GM19239 (cell line): ENCODE measurements around the gene OVCH1.
A peak's percentile ranks its signal among the peaks of the same experiment; 100 is the strongest.
"Not testable (repeated sequence)": the region's sequence is repeated elsewhere in the genome, so short reads cannot be mapped to it uniquely, and the experiment has no call there.

Experiments used
- DNase-seq: peaks from one replicate; pipeline ENCODE4 v3.0.0; 2011; ENCODE audit warnings: low spot score; ENCODE audit not compliant: insufficient read length
- FAIRE-seq: peaks from 2 replicates; lab custom pipeline; 2011; peaks lifted over from hg19 to GRCh38; lab: Jason Lieb, UNC

OVCH1 gene

DNA sequence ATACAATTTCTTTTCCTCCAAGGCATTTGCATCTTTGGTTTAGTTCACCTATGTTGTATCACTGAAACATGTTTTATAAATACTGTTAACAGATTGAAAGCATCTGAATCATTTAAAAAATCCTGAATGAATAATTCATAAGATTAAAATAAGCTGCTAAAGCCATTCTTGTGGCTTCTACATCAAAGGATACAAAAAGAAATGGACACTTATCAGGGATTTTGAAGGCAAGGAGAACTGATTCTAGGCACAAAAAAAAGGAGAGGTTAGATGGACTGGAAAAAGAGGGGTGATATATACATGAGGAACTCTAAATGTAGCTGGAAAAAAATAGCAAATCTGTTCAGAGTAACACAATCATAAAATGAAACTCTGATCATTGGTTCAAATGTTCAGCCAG is 5.8 kb upstream of the OVCH1 start:
- FAIRE-seq (no peak), DNase-seq (no peak)

DNA sequence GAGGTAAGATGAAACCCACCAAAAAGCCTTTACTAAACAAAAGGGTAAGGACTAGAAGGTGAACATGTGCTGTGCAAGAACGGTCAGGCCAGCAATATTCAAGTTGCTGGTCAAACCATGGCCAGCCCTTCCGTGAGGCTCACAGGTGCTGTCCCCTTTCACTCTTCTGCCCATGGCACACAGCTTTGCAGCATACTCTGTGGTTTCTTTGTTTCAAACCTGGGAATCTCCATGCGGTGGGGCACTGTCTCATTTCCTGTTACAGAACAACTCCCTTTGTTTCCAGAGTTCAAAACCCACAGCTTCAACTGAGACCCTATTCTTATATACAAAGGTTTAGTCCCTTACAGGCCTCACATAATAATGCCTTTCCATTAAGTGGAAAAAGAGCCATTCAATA is 1.7 kb upstream of the OVCH1 start:
- DNase-seq (no peak), FAIRE-seq (no peak)

DNA sequence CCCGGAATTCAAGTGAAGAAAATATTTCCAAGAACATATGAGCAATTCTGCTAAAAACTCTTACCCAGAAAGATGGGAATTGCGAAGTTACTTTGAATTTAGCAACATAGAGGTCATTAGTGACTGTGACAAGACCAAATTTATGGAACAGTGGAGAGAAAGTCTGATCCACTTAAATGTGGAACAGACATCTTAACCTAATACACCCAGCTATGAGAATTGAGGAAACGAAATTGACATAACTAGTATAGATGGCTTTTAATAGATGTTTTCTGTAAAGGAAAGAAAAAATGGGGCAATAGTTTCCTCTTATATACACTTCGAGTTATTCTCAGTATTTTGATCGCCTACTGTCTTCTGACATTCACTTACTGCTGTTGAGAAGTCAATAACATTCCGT is 4.6 kb downstream of the OVCH1 start:
- no peak for DNase-seq
- no peak for FAIRE-seq

DNA sequence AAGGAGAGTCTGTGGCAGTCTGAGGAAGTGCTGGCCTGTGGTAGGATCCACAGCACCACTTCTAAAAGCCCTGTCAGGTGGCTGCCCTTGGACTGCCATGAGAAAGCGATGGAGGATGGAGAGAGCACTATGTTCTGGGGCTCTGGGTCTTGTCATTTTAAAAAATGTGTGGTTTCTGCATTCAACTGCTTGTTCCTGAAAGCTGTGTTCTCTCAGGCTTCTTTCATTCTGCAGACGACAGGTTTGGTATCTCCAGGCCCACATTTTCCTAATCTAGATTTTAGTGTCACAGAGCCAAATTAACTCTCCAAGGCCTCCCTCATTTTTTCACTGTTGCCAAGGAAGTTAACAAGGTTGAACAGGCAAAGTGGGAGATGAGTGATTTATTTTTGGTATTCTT is 10.5 kb downstream of the OVCH1 start:
- no peak for DNase-seq
- FAIRE-seq = no peak

DNA sequence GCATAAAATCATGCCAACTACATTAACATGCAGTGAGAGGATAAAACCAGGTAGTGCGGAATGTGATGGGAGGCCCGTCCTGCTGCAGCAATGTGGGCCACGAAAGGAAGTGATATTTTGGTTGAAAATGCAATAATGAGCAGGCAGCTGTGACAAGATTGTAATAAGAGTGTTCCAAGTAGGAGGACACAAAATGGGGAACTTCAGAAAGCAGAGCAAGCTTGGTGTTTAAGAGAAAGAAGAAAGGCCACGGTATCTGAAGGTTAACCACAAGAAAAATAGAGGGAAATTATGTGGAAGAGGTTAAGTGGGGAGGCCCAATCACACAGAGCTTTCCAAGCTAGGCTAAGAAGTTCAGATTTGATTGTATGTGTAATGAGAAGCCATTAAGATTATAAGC is 34.3 kb downstream of the OVCH1 start:
- FAIRE-seq (no peak), DNase-seq (no peak)

DNA sequence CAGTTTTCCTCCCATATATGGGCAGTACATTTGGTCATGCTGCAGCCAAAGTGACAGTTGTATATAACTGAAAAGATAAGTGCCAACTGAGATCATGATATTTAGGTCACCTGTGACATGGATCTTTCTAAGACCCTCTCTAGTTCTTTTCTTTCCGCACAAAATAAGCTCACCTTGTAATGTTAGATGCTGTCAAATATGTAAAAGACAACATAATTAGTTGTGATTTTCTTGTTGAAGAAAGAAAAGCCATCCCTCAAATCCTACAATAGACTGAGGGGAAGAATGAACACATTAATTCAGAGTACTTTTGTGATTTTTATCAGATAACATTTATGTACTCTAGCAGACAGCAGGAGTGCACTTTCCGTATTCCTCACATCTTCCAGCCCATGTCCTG is 37.4 kb downstream of the OVCH1 start:
- DNase-seq (no peak), FAIRE-seq (no peak)

DNA sequence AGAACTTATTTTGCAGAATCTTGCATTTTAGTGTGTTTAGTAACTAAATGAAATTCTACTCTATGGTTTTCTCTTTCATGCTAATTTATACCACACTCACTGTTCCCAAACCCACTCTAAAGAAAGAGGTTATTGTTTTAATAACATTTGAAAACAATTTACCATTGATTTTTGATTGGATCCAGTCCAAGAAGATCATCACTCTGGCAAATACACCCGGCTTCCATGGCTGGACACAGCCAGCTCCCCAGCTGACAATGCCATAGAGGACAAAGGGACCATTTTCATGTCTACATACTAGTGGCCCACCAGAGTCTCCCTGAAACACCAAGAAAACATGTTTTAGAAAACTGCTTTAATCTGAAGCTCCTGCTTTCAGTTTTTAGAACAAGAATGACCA is 42.4 kb downstream of the OVCH1 start:
- DNase-seq = no peak
- no peak for FAIRE-seq

DNA sequence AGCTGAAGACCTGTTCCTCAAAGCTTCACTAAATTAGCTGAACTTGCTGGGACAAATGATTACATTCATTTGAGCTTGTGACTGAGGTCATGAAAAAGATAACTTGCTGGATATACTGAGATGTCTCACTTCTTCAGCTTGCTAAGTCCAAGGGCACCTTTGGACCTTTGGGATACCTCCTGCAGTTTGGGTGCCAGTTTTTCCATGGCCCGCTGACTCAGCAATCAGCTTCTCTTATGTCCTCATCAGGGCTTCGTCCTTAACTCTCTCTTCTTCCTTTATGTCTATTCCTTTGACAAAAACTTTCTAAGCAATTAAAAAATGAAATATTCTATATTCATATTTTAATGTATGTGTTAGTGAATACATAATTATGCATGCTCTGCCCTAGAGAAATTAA is 45.6 kb downstream of the OVCH1 start:
- FAIRE-seq = no peak
- DNase-seq = no peak

DNA sequence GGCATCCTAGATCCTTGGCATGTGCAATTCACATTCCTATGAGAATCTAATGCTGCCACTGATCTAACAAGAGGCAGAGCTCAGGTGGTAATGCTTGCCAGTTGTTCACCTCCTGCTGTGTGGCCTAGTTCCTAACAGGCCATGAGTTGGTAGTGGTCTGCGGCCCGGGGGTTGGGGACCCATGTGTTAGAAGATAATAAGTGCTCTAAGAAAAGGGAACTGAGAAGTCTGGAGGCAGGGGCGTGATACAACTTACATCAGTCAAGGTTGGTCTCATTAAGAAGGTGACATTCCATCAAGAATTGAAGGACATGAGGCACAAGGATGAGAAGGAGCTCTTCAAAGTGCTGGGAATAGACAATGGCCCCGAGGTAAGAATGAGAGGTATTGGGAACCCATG is 49.3 kb downstream of the OVCH1 start:
- FAIRE-seq = no peak
- no peak for DNase-seq

DNA sequence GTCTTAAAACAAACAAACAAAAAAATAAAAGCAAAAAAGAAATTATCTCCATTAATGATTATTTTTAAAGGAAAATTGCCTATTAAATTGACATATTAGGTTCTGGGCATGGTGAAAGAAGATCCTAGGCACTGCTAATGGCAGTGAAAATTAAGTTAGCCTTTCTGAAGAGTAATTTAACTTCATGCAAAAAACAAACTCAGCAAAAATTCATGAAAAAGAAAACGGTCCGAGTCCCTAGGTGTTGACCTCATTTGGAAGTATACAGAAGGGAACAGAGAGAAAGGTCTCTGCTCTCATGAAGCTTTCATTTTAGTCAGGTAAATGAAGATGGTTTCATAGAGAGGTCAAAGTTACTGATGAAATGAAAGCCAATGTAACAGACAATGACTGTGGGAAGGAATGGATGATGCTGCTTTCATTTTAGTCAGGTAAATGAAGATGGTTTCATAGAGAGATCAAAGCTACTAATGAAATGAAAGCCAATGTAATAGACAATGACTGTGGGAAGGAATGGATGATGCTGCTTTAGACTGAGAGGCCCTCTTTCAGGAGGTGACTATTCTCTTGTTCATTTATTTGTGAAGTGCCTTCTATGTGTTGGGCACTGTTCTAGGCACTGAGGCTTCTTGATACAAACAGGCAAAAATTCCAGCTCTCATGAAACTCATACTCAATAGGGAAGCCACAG is 50.1 kb downstream of the OVCH1 start:
- FAIRE-seq (no peak), DNase-seq (no peak)

DNA sequence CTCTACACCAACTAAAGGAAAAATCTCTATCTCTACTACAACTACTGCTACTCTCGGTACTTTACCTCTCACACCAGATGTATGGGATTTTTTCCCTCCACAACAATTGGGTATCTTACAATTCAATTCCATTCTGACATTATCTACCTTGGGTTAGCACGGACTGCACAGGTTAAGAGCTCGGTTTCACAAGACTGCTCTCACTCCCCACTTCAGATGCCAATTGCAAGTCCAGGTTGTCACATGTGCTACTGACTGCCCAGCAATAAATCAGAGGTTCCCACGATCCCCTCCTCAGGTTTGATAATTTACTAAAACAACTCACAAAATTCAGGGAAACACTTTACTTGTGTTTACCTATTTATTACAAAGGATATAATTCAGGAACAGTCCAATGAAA is 58.0 kb downstream of the OVCH1 start:
- FAIRE-seq (no peak), DNase-seq (no peak)

DNA sequence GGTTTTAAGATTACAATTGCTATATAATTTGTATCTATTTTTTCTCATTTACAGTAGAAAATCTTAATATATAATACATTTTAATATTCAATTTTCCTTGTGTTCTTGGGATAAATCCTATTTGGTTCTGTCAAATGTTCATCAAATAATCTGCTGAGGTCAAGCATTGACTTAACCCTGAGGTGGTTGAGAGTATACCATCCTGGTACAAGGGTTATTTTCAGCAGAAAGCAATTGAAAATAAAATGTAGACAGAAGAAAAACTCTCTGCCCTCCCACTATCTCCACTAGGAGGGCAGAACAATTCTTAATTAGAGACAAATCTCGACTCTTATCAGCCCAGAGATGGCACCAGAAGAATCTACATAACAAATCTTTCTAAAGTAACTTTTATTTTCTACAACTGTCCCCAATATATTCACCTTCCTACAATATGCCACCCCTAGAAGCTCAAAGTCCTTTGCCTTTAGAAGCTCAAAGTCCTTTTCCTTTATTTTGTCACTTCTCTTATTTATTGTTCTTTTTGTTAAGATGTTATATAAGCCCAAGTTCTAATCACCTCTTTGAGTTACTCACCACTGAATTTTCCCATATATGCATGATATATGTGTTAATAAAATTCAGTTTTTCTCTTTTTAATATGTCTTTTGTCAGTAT is 58.6 kb downstream of the OVCH1 start:
- DNase-seq = no peak
- FAIRE-seq = no peak

DNA sequence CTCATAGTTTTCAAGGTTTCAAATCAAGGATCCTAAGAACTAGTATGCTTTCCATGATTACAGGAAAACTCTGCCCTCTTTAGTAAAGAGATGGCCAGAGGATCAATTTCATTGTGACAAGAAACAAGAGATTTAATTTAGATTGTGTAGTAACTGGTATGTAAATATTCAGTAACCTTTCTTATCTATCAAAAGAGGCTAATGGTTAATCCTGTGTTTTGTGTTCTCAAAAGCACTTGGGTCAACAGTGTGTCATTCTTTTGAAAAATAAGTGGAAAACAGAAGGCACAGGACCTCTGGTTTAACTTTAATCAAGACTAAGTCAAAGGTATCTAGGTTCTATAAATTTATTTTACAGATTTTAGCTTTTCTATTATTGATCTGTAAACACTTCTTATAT is 59.9 kb downstream of the OVCH1 start:
- DNase-seq (no peak), FAIRE-seq (no peak)

DNA sequence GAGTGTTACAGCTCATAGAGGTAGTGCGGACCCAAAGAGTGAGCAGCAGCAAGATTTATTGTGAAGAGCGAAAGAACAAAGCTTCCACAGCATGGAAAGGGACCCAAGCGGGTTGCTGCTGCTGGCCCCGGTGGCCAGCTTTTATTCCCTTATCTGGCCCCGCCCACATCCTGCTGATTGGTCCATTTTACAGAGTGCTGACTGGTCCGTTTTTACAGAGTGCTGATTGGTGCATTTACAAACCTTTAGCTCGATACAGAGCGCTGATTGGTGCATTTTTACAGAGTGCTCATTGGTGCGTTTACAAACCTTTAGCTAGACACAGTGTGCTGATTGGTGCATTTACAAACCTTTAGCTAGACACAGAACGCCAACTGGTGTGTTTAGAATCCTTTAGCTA is 60.7 kb downstream of the OVCH1 start:
- DNase-seq, FAIRE-seq: not testable (repeated sequence)

DNA sequence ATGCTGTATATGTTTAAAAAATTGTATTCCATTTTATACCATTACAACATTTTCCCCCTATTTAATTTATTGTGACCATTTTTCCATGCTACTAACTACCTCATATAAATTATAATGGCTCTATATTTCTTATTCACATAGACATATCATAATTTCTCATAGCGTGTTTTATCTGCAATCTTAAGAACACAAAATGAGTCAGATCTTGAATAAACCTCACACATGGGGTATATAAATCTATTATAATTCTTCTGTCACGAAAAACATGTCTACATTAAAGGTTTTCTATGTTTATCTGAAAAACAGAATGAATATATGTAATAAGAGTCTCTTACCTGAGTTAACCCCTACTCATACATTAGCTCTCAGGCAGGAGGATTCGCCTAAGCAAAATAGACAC is 66.0 kb downstream of the OVCH1 start:
- DNase-seq (no peak), FAIRE-seq (no peak)

DNA sequence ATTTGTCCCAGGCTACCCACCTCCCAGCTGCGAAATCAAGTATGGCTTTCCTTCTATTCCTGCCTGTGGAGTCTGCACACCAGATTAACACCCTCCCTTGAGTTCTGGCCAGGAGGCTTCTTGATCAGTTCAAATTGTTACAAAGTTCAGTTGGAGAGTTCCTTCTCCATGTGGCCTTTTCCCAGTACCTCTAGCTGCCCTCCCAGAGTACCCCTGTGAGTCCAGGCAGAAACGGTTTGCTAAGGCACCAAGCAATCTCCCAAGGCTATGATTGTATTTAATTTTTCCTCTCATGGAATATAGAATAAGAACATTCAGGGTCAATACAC is 66.8 kb downstream of the OVCH1 start:
- FAIRE-seq (no peak), DNase-seq (no peak)

DNA sequence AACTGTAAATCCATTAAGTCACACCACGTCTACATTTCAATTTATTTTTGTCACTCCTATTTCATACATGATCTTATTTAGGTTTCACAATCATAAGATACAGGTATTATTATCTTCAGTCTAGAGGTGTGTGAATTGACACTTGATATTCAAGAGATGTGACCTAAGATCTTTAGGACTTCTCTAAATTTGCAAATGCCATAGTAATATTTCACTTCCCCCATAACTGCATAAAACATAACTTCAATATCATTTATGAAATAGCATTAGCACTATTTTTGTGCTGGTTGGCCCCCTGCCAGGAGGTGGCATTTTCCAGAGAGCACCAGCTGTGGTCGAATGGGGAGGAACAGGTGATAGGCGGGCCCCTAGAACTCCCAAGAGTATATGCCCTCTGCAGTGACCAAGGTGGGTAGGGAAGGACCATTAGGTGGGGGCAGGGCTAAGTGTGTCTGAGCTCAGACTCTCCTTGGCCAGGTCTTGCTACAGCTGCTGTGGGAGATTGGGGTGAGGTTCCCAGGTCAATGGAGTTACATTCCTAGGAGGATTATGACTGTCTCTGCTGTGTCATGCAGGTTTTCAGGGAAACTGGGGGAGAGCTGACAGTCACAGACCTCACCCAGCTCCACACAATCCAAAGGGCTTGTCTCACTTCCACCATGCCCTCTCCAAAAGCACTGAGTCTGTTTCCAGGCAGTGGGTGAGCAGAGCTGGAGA is 67.3 kb downstream of the OVCH1 start:
- no peak for FAIRE-seq
- DNase-seq = no peak

DNA sequence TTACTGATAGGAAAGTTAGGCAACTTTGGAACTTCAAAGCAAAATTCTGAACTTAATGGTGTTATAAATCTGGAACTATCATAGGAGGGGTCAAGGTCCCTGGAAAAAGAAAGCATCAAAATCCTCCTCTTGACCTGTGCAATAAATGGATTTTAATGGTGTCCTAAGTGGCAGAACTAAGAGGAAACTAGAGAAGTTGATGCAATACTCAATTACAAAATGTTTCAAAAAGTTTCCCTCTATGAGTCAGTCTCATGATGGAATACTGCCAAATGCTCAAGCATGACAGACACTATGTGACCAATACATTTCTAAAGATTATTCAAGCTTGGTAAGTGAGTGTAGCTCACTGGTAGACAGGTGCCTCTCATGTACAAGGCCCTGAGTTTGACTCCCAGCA is 68.9 kb downstream of the OVCH1 start:
- no peak for DNase-seq
- FAIRE-seq = peak; percentile 21

DNA sequence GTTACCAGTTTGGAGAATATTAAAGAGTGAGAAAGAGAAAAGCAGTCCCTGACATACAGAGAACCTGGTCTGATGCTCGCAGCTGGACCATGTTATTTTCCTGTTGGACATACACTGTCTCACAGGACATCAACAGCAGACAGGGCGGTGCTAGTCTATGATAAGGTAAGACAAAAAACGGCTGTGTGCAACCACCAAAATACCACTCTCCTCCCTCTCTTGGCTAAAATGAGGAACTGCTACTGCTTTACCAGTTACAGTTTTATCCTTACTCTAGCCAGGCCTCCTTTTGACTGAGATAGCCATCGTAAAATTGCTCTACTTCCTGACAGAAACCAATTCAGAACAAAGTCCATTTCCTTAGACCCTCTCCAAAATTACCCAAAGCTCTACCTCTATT is 69.5 kb downstream of the OVCH1 start:
- FAIRE-seq = peak; percentile 93
- peak; percentile 42 for DNase-seq

DNA sequence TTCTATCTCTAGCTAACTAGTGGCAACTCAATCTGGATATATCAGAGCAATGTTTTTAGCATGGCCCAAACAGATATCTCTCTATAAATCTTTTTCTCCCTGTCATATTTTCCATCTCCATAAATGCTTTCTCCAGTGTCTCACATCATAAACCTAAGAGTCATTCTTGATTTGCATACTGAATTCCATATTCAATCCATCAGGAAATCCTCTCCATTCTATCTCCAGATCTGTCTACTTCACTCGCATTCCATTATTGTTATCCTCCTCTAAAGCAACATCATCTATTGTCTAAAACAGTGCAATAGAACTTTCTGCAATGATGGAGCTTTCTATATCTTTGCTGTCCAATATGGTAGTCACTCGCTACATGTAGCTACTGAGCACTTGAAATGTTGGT is 71.0 kb downstream of the OVCH1 start:
- no peak for DNase-seq
- no peak for FAIRE-seq

DNA sequence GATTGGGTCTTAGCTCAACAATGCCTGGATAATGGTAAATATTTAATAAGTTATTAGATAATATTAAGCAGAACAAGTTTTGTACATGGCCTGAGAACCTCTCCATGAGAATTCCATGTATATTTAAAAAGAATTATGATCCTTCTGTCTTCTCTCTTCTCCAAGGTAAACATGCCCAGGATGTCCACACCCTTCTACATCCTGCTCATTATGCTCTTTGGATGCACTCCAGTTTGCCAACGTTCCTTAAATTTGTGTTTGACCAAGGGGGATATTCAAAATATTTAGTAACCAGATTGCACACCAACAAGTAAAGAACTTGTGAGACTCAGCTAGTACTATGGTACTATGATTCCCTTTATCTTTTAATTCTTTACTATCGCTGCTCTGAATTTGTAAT is 71.8 kb downstream of the OVCH1 start:
- DNase-seq (no peak), FAIRE-seq (no peak)

DNA sequence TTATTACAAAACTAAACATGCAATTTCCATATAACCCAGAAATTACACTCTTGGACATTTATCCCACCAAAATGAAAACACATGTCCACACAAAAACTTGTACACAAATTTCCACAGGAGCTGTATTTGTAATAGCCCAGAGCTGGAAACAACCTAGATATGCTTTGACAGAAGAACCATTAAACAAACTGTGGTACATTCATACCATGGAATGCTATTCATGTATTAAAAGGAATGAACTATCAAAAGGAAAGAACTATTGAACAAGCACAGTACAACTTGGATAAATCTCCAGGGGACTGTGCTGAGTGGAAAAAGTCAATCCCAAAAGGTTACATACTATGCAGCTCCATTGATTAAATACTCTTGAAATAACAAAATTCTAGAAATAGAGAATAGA is 80.7 kb downstream of the OVCH1 start:
- FAIRE-seq (no peak), DNase-seq (no peak)
